ENCODE data around the gene IL19. TPM values are rescaled to one million over a fixed set of nuclear protein-coding genes. Genes with fewer than 3 reads are reported as not detected.

IL19 gene
- total and polyA plus RNA-seq, 2 donors (not counting 3 experiments of a cell fraction or from before 2014, with no cell fraction given) = not detected

- ChIA-PET POLR2A (no interaction called here), CTCF (interaction anchor here (0.9 to 1.1 kb wide), 2 partner anchors 182 to 183 kb away, joined by 3 read pairs; no protein-coding TSS in a partner anchor)
- peaks cover 11% of the 10 kb centered on the region for H3K79me2 ChIP-seq (ENCODE audit: control insufficient read depth, insufficient read depth, low read length)
- no peak overlapping the region for H3K9ac ChIP-seq (replicated peaks; ENCODE audit: extremely low read depth, insufficient read depth, low read length)
- peaks cover 2 to 34% of the 10 kb centered on the region in 2 experiments for H3K36me3 ChIP-seq (ENCODE audit: control insufficient read depth in 2 of 2, extremely low read depth in 1 of 2, insufficient read depth in 2 of 2, low read length in 2 of 2)
- no peak overlapping the region for H3K27ac ChIP-seq (ENCODE audit: insufficient read depth, low read depth, low read length)
- no peak overlapping the region for H2AFZ ChIP-seq (ENCODE audit: low read depth, low read length)
- H3K9me3 ChIP-seq (replicated peaks; ENCODE audit: control insufficient read depth, insufficient read depth, low read length) = no peaks in the 10 kb centered on the region
- FAIRE-seq (no peak), DNase-seq (ENCODE audit: low read depth, low spot score) (no peak)
- H3K4me2 ChIP-seq (ENCODE audit: insufficient read depth, low read length) = no peak overlapping the region
- H4K20me1 ChIP-seq (replicated peaks; ENCODE audit: control insufficient read depth, extremely low read depth, insufficient read depth, low read length) = peaks cover 8% of the 10 kb centered on the region
- H3K4me3 ChIP-seq (replicated peaks in 1 of 3; ENCODE audit: insufficient read depth in 1 of 3, low read depth in 1 of 3, low read length in 3 of 3) = no peak overlapping the region
- H3K4me1 ChIP-seq (ENCODE audit: control insufficient read depth, extremely low read depth, insufficient read depth, low read length) = no peaks in the 10 kb centered on the region
- H3K9me1 ChIP-seq (replicated peaks; ENCODE audit: control insufficient read depth, extremely low read depth, insufficient read depth, low read length) = no peaks in the 10 kb centered on the region
- TF ChIP-seq EZH2 (IDR thresholded peaks at IDR 0.05; ENCODE audit: borderline replicate concordance, low read depth, low read length, severe bottlenecking) (no peak), MYC (IDR thresholded peaks at IDR 0.05; ENCODE audit: low read depth, low read length) (no peak), FOS (IDR thresholded peaks at IDR 0.05; ENCODE audit: borderline replicate concordance, insufficient read depth, low read length) (no peak), MAX (IDR thresholded peaks at IDR 0.05; ENCODE audit: insufficient read depth, insufficient read length) (no peak), JUN (IDR thresholded peaks at IDR 0.05; ENCODE audit: borderline replicate concordance, insufficient read depth, insufficient read length, low read depth) (no peak), CTCF (IDR thresholded peaks at IDR 0.05; ENCODE audit: extremely low read depth in 1 of 2, insufficient read depth in 1 of 2, low read depth in 1 of 2, low read length in 2 of 2) (no peak), POLR2AphosphoS5 (IDR thresholded peaks at IDR 0.05; ENCODE audit: insufficient read depth, low read depth, low read length) (no peak), POLR2A (IDR thresholded peaks at IDR 0.05; ENCODE audit: low read depth, low read length) (no peak), GATA2 (IDR thresholded peaks at IDR 0.05; ENCODE audit: insufficient read depth, insufficient read length, low read depth, low read length) (no peak)
- intact Hi-C loops (cut with micrococcal nuclease) (loop anchor here (5.0 kb wide), 3 partner anchors 78 to 253 kb away; no protein-coding TSS in a partner anchor), dilution Hi-C loops (cut with MboI; ENCODE audit: extremely low pct_ligation_motif_present, low sequenced_read_pairs) (no loop called here)
- BruUV-seq (replicated peaks) = no TSS peak
- H3K27me3 ChIP-seq (ENCODE audit: control insufficient read depth in 2 of 2, insufficient read depth in 2 of 2, low read length in 2 of 2) = no peaks in the 10 kb centered on the region
Measured at GRCh38 chr1:206729050-206729449, 41.5 kb upstream of the IL19 start.

Data from endothelial cell of umbilical vein (primary cell).